ENCODE data around the gene CHST8. TPM values are rescaled to one million over a fixed set of nuclear protein-coding genes. Genes with fewer than 3 reads are reported as not detected.

The CHST8 gene
- total RNA-seq, 1 experiment from 2014 or later: not detected

DNA sequence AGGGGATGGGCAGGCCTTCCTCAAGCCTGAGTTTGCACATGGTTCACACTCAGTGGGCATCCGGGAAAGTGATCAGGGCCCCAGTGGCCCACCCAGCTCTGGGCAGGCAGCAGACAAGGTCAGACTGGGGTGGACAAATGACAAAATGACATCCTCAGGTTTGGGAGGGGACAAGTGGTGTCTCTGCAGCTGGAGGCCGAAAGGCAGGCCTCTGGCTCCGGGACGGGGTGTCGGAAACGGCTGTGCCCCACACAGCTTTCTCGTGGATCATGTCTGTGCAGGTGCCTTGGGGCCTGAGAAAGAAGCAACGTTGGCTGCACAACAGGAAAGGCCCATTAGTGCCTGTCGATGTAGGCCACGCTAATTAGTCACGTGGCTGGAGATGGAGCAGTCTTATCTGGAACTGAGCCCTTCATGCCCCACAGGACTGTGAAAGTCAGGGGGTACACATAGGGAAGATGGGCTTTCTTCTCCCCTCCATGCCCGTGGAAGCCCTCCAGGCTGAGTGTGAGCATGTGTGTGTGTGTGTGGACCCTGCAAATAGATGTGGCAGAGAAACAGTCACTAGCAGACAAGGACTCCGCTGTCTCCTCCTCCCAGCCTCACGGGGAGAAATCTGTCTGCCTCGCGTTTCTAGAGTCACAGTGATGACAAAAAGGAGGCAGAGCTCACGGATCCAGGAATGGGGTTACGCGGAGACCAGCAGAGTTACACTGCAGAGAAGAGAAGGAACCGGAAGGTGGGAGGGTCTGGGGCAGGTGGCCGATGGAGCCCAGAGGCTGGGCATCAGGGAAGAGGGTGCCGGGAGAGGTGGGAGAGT, 44.2 kb downstream of the CHST8 start:
- POLR2A ChIA-PET: no interaction called here
- no peak for DNase-seq (ENCODE audit: unreplicated experiment)
- CTCF ChIA-PET: interaction anchor here (1.6 kb wide), 1 partner anchor 430 kb away, joined by 3 read pairs; no protein-coding TSS in a partner anchor
- no peak overlapping the region for H3K4me3 Mint-ChIP-seq (ENCODE audit: unreplicated experiment)
- TF ChIP-seq, protein P1, sequence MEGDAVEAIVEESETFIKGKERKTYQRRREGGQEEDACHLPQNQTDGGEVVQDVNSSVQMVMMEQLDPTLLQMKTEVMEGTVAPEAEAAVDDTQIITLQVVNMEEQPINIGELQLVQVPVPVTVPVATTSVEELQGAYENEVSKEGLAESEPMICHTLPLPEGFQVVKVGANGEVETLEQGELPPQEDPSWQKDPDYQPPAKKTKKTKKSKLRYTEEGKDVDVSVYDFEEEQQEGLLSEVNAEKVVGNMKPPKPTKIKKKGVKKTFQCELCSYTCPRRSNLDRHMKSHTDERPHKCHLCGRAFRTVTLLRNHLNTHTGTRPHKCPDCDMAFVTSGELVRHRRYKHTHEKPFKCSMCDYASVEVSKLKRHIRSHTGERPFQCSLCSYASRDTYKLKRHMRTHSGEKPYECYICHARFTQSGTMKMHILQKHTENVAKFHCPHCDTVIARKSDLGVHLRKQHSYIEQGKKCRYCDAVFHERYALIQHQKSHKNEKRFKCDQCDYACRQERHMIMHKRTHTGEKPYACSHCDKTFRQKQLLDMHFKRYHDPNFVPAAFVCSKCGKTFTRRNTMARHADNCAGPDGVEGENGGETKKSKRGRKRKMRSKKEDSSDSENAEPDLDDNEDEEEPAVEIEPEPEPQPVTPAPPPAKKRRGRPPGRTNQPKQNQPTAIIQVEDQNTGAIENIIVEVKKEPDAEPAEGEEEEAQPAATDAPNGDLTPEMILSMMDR (IDR thresholded peaks at IDR 0.05; ENCODE audit: unreplicated experiment): no peak
- no peaks in the 10 kb centered on the region for H3K4me1 Mint-ChIP-seq (ENCODE audit: insufficient read depth, unreplicated experiment)
- peaks cover 13% of the 10 kb centered on the region for H3K36me3 Mint-ChIP-seq (ENCODE audit: insufficient read depth, unreplicated experiment)
- H3K27me3 Mint-ChIP-seq (ENCODE audit: insufficient read depth, unreplicated experiment): no peaks in the 10 kb centered on the region
- H3K27ac Mint-ChIP-seq (ENCODE audit: low read depth, unreplicated experiment): no peak overlapping the region
- peaks cover 32% of the 10 kb centered on the region for H3K9me3 Mint-ChIP-seq (ENCODE audit: unreplicated experiment)
- no TSS peak for BruUV-seq (replicated peaks)
- intact Hi-C loops (cut with micrococcal nuclease): no loop called here

DNA sequence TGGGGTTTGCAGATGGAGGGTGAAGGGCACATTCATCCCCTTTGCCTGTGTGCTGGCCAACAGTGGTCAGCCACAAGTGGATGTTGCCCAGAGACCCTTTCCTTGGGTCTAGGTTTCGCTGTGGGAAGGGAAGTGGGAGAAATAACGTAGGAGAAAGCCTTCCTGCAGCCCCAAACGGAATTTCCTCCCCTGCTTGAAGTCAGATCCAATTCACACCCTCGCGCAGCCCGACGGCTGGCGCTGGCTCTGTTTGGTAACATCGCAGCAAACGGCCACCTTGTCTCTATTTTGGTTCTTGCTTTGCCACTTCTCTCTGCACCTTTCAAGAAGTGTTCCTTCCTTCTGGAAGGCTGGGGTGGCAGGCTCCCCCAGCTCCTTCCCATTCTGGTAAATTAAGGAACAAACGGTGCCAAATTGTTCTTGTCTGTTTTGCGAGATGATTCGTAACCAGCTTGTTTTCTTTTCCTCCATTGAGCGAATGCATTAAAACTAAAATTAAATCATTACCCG, 45.4 kb downstream of the CHST8 start:
- Mint-ChIP-seq H3K27ac (ENCODE audit: low read depth, unreplicated experiment) (no peak overlapping the region), H3K27me3 (ENCODE audit: insufficient read depth, unreplicated experiment) (no peaks in the 10 kb centered on the region), H3K9me3 (ENCODE audit: unreplicated experiment) (peaks cover 42% of the 10 kb centered on the region), H3K4me3 (ENCODE audit: unreplicated experiment) (no peak overlapping the region), H3K36me3 (ENCODE audit: insufficient read depth, unreplicated experiment) (peaks cover 13% of the 10 kb centered on the region), H3K4me1 (ENCODE audit: insufficient read depth, unreplicated experiment) (no peaks in the 10 kb centered on the region)
- ChIA-PET POLR2A (no interaction called here), CTCF (no interaction called here)
- intact Hi-C loops (cut with micrococcal nuclease): no loop called here
- DNase-seq (ENCODE audit: unreplicated experiment): no peak
- TF ChIP-seq, protein P1 (IDR thresholded peaks at IDR 0.05; ENCODE audit: unreplicated experiment): no peak
- no TSS peak for BruUV-seq (replicated peaks)

DNA sequence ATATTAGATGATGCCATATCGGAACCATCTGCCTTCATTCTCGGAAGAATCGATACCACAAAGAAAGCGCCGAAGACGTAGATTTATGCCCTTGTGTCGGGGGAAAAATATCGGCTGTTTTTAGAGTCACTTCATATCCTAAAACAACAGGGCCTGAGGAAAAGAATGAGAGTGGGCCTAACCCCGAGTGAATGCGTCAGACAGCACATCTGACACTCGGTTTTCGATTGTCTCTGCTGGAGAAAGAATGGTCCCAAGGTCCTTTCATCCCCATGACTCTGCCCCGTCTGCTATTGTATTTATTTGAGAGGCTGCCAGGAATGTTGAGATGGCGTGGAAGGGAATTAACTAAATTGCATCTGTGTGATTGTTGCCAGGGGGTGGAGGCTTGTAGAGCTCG, 46.1 kb downstream of the CHST8 start:
- BruUV-seq (replicated peaks): no TSS peak
- Mint-ChIP-seq H3K4me3 (ENCODE audit: unreplicated experiment) (no peak overlapping the region), H3K36me3 (ENCODE audit: insufficient read depth, unreplicated experiment) (peaks cover 13% of the 10 kb centered on the region), H3K4me1 (ENCODE audit: insufficient read depth, unreplicated experiment) (no peaks in the 10 kb centered on the region), H3K27me3 (ENCODE audit: insufficient read depth, unreplicated experiment) (no peaks in the 10 kb centered on the region), H3K9me3 (ENCODE audit: unreplicated experiment) (peaks cover 49% of the 10 kb centered on the region), H3K27ac (ENCODE audit: low read depth, unreplicated experiment) (no peak overlapping the region)
- ChIA-PET CTCF (no interaction called here), POLR2A (no interaction called here)
- intact Hi-C loops (cut with micrococcal nuclease): no loop called here
- TF ChIP-seq, protein P1 (IDR thresholded peaks at IDR 0.05; ENCODE audit: unreplicated experiment): no peak
- DNase-seq (ENCODE audit: unreplicated experiment): no peak

DNA sequence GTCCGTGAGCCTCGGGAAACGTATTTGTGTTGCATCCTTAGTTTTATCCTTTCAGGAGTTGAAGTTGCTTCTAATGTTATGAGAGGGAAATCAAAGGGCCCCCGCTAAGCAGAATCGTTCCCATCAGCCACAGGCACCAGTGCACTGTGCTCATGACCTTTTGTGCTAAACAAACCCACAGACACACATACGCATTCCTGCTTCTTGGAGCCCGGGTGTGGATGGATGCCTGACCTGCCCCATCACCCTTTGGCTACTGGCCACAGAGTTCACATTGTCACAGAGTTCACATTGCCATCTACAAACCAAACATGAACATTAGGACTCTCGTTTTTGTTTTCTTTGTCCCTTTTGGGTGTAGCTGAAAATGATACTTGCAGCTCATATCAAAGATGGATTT, 47.2 kb downstream of the CHST8 start:
- H3K4me3 Mint-ChIP-seq (ENCODE audit: unreplicated experiment): no peak overlapping the region
- H3K27me3 Mint-ChIP-seq (ENCODE audit: insufficient read depth, unreplicated experiment): no peaks in the 10 kb centered on the region
- no peak overlapping the region for H3K27ac Mint-ChIP-seq (ENCODE audit: low read depth, unreplicated experiment)
- BruUV-seq (replicated peaks): no TSS peak
- DNase-seq (ENCODE audit: unreplicated experiment): no peak
- no peaks in the 10 kb centered on the region for H3K4me1 Mint-ChIP-seq (ENCODE audit: insufficient read depth, unreplicated experiment)
- TF ChIP-seq, protein P1 (IDR thresholded peaks at IDR 0.05; ENCODE audit: unreplicated experiment): no peak
- intact Hi-C loops (cut with micrococcal nuclease): no loop called here
- CTCF ChIA-PET: no interaction called here
- POLR2A ChIA-PET: no interaction called here
- peaks cover 49% of the 10 kb centered on the region for H3K9me3 Mint-ChIP-seq (ENCODE audit: unreplicated experiment)
- H3K36me3 Mint-ChIP-seq (ENCODE audit: insufficient read depth, unreplicated experiment): peaks cover 13% of the 10 kb centered on the region
